ENCODE measurements around the gene COPE. TPM values are rescaled to one million over a fixed set of nuclear protein-coding genes. Genes with fewer than 3 reads are reported as not detected.
A peak's percentile ranks its signal among the peaks of the same experiment; 100 is the strongest.
"Not testable (repeated sequence)": the region's sequence is repeated elsewhere in the genome, so short reads cannot be mapped to it uniquely, and the experiment has no call there.

Gene COPE
- total RNA-seq, 1 donor from 2014 or later: 192 TPM

DNA sequence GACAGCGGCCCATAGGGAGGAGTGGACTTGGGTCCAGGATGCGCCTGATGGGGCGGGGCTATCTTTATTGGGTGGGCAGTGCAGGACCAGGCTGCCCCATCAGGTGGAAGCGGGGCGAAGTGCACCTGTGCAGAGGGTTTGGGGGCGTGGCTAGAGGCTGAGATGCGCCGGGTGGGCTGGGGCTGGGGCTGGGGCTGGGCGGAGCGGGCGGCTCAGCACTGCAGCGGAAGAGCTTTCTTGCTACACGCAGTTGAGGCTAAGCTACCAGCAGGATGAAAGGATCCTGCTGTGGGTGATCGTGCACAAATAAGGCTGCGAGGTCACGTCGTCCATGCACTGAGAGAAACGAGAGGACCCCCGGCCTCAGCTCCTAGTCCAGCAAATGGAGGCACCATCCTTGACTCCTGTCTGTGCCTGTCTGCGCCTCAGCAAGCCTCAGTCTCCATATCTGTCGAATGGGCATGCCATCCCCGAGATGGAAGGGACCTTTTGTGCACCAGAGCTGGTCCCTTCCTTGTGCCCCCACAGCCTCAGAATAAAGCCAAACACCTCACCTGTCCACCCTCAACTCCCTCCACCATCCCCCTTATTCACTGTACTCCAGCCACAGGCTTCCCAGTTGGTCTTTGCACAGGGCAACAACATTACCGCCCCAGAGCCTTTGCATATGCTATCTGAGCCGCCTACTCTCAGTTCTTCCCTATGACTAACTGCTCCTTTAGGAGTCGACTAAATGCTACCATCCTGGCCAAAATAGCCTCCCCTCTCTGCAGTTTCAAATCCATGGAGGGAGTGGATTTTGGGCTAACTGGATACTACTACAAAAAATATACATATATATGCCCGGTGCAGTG, 42.8 kb upstream of the COPE start:
- no peak overlapping the region for H3K4me3 Mint-ChIP-seq (ENCODE audit: low read depth)
- H3K27ac Mint-ChIP-seq: no peak overlapping the region
- no peaks in the 10 kb centered on the region for H3K9me3 Mint-ChIP-seq (ENCODE audit: low read depth)
- TF ChIP-seq, protein P1, sequence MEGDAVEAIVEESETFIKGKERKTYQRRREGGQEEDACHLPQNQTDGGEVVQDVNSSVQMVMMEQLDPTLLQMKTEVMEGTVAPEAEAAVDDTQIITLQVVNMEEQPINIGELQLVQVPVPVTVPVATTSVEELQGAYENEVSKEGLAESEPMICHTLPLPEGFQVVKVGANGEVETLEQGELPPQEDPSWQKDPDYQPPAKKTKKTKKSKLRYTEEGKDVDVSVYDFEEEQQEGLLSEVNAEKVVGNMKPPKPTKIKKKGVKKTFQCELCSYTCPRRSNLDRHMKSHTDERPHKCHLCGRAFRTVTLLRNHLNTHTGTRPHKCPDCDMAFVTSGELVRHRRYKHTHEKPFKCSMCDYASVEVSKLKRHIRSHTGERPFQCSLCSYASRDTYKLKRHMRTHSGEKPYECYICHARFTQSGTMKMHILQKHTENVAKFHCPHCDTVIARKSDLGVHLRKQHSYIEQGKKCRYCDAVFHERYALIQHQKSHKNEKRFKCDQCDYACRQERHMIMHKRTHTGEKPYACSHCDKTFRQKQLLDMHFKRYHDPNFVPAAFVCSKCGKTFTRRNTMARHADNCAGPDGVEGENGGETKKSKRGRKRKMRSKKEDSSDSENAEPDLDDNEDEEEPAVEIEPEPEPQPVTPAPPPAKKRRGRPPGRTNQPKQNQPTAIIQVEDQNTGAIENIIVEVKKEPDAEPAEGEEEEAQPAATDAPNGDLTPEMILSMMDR (IDR thresholded peaks at IDR 0.05; ENCODE audit: unreplicated experiment): no peak
- H3K36me3 Mint-ChIP-seq (ENCODE audit: insufficient read depth): no peaks in the 10 kb centered on the region
- no peaks in the 10 kb centered on the region for H3K4me1 Mint-ChIP-seq (ENCODE audit: low read depth)
- peak; percentile 41 for DNase-seq (ENCODE audit: low spot score, unreplicated experiment)
- peaks cover 19% of the 10 kb centered on the region for H3K27me3 Mint-ChIP-seq

DNA sequence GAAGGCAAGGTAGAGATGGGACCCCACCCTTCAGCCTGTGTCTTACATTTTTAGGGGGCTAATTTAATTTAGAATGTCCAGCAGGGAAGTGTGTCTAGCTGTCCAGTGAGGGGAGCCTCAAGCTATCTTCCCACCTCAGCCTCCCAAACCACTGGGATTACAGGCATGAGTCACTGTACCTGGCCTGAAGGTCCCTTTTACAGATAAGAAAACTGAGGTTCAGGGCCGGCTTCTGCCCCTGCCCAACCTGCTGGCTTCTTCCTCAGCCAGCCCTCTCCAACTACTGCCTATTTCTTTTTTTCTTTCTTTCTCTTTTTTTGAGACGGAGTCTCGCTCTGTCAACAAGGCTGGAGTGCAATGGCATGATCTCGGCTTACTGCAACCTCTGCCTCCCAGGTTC, 41.2 kb upstream of the COPE start:
- Mint-ChIP-seq H3K9me3 (ENCODE audit: low read depth) (no peaks in the 10 kb centered on the region), H3K36me3 (ENCODE audit: insufficient read depth) (no peaks in the 10 kb centered on the region), H3K27me3 (peaks cover 19% of the 10 kb centered on the region), H3K27ac (no peak overlapping the region), H3K4me1 (ENCODE audit: low read depth) (no peaks in the 10 kb centered on the region), H3K4me3 (ENCODE audit: low read depth) (no peak overlapping the region)
- TF ChIP-seq, protein P1 (IDR thresholded peaks at IDR 0.05; ENCODE audit: unreplicated experiment): no peak
- DNase-seq (ENCODE audit: low spot score, unreplicated experiment): no peak

DNA sequence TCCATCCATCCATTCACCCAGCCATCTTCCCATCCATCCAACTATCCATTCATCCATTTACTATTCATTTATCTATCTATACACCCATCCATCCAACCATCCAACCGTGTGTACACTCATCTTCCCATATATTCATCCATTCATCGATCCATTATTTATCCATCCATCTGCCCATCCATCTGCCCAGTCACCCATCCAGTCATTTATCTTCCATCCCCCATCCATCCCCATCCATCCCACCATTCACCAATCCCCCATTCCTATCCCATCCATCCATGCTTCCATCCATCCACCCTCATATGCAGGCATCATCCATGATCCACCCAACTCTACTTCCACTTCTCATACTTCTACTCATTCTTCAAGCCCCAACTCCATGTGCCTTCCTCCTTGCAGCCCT, 35.9 kb upstream of the COPE start:
- no peak overlapping the region for H3K4me3 Mint-ChIP-seq (ENCODE audit: low read depth)
- DNase-seq (ENCODE audit: low spot score, unreplicated experiment): no peak
- TF ChIP-seq, protein P1 (IDR thresholded peaks at IDR 0.05; ENCODE audit: unreplicated experiment): no peak
- no peaks in the 10 kb centered on the region for H3K4me1 Mint-ChIP-seq (ENCODE audit: low read depth)
- peaks cover 4% of the 10 kb centered on the region for H3K9me3 Mint-ChIP-seq (ENCODE audit: low read depth)
- H3K27ac Mint-ChIP-seq: no peak overlapping the region
- no peaks in the 10 kb centered on the region for H3K27me3 Mint-ChIP-seq
- H3K36me3 Mint-ChIP-seq (ENCODE audit: insufficient read depth): no peaks in the 10 kb centered on the region

DNA sequence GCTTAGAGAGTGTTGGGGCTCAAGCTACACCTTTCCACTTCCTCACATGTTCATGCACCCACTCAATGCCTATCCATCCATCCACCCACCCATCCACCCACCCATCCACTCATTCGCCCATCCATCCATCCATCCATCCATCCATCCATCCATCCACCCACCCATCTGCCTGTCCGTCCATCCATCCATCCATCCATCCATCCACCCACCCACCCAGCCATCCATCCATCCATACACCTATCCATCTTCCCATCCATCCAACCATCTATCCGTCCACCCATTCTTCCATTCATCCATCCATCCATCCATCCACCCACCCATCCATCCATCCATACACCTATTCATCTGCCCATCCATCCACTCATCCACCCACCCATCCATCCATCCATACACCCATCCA, 34.9 kb upstream of the COPE start:
- Mint-ChIP-seq H3K4me3 (ENCODE audit: low read depth) (no peak overlapping the region), H3K4me1 (ENCODE audit: low read depth) (no peaks in the 10 kb centered on the region), H3K27me3 (no peaks in the 10 kb centered on the region), H3K36me3 (ENCODE audit: insufficient read depth) (no peaks in the 10 kb centered on the region), H3K9me3 (ENCODE audit: low read depth) (peaks cover 4% of the 10 kb centered on the region), H3K27ac (no peak overlapping the region)
- TF ChIP-seq, protein P1 (IDR thresholded peaks at IDR 0.05; ENCODE audit: unreplicated experiment): no peak
- DNase-seq (ENCODE audit: low spot score, unreplicated experiment): no peak

DNA sequence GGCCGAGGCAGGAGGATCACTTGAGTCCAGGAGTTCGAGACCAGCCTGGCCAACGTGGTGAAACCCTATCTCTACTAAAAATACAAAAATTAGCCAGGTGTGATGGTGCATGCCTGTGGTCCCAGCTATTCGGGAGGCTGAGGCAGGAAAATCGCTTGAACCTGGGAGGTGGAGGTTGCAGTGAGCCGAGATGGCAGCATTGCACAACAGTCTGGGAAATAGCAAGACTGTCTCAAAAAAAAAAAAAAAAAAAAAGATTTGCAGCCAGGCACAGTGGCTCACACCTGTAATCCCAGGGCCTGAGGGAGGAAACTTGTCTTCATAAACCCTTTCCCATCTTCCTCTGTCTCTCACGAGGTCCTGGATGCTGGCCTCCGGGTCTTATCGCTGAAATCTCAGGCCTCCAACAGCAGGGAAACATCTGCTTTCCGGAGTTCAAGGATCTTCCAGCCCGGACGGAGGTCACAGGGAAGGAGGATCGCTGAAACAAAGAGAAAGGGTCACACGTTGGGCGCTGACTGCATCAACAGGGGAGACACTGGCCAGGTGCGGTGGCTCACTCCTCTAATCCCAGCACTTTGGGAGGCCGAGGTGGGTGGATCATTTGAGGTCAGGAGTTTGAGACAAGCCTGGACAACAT, 33.3 kb upstream of the COPE start:
- H3K36me3 Mint-ChIP-seq (ENCODE audit: insufficient read depth); H3K27ac Mint-ChIP-seq; H3K4me1 Mint-ChIP-seq (ENCODE audit: low read depth); DNase-seq (ENCODE audit: low spot score, unreplicated experiment); H3K4me3 Mint-ChIP-seq (ENCODE audit: low read depth); H3K27me3 Mint-ChIP-seq; H3K9me3 Mint-ChIP-seq (ENCODE audit: low read depth): not testable (repeated sequence)

Data from progenitor cell of endocrine pancreas (in vitro differentiated cells).